HG03432 (cell line): ENCODE measurements around the gene TPRG1L.
"Not testable (repeated sequence)": the region's sequence is repeated elsewhere in the genome, so short reads cannot be mapped to it uniquely, and the experiment has no call there.

Experiments used
- ATAC-seq: cut with Tn5 transposase; IDR thresholded peaks from one replicate; pipeline ENCODE4 v1.9.1; 2021; ENCODE audit warnings: mild to moderate bottlenecking, moderate library complexity; ENCODE audit not compliant: unreplicated experiment

Gene TPRG1L

DNA sequence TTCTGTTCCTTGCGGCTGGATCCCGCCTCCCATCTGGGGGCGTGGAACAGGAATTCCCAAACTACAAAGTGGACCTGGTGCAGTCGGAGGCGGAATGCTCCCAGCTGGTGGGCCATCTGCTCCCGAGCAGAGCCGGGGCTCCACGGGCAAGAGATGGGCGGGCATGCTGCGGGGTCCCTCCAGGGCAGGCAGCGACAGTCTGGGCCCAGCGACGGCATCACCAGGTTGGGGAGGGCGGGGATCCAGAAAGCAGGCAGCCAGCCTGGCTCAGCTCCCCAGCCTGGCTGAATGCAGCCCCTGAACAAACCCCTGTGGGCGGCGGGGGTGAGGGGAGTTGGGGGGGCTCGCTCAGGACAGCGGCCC is 17.1 kb upstream of the TPRG1L start:
- ATAC-seq, result no peak

- no peak for ATAC-seq
Measured at GRCh38 chr1:3608154-3608553, 16.7 kb upstream of the TPRG1L start.

DNA sequence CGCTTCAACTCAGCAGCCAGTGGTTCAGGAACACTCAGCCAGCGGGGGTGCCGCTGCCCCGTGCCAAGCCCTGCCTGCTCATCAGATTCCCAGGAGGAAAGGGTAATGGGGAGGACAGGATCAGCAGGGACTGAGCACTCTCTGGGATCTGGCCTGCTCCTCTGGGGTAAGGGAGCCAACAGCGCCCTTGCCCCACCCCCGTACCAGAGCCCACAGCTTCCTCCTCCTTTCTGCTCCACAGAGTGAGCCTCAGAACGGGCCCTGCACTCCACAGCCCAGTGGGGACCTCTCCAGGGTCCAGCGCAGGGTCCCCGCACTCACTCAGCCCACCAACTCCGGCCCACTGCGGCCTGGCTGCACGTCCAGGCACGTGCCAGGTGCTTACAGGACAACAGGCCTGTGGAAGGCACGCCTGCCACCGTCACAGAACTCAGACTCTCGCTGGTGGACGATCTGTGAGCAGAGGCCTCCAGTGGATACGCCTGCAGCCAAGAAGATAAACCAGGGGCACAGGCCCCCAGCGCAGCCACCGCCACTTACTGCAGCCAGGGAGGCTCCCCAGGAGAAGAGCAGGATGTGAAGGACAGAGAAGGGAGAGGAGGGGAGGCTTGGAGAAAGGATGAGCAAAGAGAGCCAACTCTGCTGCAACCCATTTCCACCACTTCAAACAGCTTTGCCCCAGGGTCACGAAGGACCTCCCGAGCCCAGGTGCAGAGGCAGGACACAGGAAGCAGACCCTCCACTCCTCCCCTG is 15.6 kb upstream of the TPRG1L start:
- ATAC-seq, result no peak

DNA sequence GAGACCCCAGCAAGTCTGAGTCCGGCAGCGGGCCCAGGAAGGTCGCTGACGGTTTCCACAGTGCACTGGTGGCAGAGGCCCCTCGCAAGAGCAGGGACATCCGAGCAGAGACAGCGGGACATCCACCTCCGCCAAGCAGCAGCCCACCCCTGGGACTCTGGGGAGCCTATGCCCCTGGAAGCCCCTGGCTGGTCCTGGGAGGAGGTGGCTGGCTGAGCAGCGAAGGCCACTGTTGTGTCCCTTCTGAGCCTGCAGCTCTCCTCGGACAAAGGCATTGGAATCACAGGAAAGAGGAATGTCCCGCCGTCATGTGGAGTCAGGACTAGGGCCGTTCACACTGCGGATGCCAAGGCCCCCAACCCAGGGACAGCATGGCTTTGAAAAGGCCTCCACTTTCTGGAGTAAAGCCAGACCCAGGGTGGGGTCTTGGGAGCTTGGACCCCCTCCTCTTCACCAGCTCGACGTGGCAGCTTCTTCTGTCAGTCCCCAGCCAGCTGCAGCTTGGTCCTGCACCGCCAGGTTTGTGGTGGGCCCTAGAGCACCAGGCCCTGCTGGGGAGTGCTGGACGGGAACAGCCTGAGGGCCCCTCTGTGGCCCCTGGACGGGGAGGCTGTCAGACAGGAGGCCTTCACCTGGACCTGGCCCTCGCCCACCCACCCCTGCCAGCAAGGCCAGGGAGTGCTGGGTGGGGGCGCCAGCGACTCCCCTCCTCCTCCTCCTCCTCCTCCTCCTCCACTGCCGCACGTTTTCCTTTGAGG is 14.9 kb upstream of the TPRG1L start:
- ATAC-seq, result no peak

DNA sequence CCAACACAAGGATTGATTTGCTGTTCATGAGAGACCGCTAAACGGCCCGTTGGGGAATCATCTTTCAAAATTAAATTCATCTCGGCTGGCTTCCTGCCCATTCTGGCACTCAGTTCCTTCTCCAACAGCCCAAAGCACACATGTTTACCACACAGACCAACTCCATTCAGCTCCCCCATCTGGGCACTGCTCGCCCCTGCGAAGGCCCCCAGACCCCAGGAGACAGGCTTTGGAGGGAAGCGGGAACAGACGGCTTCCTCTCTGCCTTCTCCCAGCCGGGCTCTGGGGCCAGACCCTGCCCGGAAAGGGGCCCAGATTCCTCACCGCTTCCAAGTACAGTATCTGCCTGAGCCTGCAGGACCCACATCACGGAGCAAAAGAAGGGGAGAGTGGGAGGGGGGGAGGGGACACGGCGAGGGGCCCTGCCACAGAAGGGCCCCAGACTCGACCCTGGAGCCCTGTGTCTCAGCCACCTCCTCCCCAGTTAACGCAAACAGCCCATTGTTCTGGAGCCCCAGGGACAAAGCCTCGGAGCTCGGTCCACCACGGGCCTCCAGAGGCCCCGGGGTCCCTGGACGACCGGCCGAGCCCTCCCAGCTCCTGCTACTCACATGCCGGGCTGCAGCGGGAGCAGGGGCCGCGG is 14.2 kb upstream of the TPRG1L start:
- ATAC-seq, result no peak

DNA sequence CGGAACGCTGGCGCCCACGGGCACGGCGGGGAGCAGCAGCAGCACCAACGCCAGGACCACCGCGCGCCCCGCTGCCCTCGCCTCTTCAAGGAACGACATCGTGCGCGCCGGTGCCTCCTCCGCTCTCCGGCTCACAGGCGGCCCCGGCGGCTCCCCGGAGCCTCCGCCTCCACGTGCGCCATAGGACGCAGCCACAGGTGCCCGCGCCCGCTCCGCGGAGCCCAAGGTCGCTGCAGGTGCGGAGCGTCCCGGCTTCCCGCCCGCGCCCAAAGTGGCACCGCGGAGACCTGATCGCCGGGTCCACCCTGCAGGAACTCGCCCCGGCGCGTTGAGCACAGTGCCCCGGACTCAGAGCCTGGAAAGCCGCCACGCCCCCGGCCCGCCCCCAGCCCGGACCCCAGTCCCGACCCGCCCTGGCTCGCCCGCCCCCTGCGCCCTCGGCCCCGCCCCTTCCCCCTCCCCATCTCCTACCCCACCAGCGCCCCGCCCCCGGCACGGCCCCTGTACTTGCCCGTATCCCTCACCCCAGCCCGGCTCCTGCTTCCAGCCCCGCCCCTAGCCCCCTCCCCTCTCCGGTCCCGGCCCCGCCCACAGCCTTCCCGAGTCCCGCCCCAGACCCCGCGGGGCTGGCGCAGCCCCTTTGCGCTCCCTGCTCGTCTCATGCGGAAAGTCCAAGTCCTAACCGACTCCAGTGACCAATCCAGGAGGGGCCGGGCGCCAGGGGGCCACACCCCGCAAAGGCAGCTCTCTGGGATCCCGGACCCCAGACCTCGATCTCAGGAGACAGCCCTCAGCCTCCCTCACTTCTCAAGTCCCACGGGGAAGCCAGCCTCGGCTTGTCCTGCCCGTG is 13.4 kb upstream of the TPRG1L start, which contains the start of gene MEGF6:
Gene MEGF6, minus strand, starts transcription at position 339 of the 850 bp plus-strand sequence. Its CDS starts 240 bp downstream, at position 99.
- ATAC-seq, result no peak

DNA sequence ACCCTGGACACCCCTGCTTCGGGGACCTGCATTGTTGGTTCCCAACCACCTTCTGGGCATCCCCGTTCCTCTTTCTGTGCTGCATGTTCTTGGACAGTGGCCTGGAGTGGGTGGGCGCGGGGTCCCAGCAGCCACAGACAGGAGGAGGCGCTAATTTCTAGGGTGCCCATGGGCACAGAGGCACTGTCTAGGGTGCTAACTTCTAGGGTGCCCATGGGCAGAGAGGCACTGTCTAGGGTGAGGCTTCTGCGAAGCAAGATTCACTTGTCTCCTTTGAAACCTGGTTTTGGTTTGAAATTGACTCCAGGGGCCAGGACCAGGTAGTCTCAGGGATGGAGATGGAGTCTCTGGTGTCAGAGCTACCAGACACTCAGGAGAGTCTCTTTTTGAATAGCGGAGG is 12.7 kb upstream of the TPRG1L start:
- ATAC-seq, result no peak

GRCh38 chr1:3614755-3615742 is 9.8 kb upstream of the TPRG1L start:
- no peak for ATAC-seq

- ATAC-seq, result no peak
Measured at GRCh38 chr1:3616861-3617260, 8.0 kb upstream of the TPRG1L start.

DNA sequence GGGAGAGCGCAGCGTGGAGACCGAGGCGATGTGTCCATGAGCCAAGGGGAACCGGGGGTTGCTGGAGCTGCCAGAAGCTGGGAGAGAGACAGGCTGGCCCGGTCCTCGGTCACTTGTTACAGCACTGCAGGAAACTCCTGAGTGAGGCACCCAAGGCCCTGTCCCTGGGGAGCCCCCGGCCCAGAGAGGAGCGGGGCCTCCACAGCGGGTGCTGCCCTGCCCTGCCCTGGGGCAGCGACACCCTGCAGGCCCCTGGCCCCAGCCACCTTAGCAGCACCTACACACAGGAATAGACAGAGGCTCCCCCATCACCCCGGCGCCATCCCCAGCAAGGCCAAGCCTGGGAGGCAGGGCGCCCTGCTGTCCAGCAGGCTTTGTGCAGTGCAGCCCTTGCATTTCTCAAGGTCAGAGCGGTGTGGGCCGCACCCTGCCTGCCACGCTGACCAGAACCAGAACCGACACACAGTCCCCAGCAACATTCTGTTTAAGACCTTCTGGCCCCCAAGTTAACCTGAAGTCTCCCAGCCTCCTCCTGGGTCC is 6.9 kb upstream of the TPRG1L start:
- no peak for ATAC-seq

DNA sequence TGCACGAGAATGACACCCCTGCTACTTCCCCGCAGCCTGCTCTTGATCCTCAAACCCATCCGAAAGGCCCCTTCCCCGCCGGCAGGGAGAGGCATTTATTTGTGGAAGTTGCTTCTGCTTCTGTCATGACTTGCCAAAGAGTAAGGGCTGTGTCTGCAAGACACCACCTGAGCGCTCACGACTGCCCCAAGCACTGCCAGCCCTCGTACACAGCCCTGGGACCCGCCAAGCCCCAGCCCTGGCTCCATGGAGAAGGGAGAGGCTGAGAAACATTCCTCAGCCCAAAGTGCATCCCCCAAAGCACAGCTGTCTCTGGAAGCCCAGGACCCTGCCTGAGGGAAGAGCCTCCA is 6.3 kb upstream of the TPRG1L start:
- no peak for ATAC-seq

DNA sequence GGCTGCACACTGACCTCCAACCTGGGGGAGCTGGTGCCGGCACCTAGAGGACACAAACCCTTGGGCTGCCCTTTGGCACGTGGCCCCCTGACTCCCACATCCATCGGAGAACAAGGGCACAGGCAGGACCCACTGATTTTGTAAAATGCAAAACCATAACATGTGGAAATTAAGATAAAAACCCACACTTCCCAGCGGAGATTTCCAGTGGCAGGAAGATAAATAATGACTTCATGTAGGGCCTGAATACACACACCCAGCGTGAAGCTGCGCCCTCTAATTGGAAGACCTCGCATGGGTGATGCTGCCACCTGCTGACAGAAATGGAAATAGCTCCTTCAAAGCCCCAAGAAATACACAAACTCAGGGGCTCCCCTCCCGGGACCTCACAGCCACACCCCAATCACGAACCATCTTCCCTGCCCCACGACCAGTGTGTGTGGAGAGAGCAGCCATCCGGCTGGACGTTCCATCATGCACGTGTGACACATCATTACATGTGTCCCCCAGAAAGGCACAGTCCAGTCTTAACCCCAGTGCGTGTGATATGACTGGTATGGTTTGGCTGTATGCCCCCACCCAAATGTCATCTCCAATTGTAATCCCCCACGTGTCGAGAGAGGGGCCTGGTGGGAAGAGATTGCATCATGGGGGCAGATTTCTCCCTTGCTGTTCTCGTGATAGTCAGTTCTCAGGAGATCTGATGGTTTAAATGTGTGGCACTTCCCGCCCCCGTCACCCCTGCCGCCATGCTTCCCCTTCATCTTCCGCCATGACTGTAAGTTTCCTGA is 5.7 kb upstream of the TPRG1L start:
- ATAC-seq, result no peak

DNA sequence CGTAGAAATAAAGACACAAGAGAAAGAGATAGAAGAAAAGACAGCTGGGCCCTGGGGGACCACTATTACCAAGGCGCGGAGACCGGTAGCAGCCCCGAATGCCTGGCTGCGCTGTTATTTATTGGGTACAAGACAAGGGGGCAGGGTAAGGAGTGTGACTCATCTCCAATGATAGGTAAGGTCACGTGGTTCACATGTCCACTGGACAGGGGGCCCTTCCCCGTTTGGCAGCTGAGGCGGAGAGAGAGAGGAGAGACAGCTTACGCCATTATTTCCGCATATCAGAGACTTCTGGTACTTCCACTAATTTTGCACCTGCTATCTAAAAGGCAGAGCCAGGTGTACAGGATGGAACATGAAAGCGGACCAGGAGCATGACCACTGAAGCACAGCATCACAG is 4.1 kb upstream of the TPRG1L start:
- no peak for ATAC-seq

- not testable (repeated sequence) for ATAC-seq
Measured at GRCh38 chr1:3621151-3621671, 3.6 kb upstream of the TPRG1L start.

- ATAC-seq, result not testable (repeated sequence)
Measured at GRCh38 chr1:3622102-3622501, 2.7 kb upstream of the TPRG1L start.

DNA sequence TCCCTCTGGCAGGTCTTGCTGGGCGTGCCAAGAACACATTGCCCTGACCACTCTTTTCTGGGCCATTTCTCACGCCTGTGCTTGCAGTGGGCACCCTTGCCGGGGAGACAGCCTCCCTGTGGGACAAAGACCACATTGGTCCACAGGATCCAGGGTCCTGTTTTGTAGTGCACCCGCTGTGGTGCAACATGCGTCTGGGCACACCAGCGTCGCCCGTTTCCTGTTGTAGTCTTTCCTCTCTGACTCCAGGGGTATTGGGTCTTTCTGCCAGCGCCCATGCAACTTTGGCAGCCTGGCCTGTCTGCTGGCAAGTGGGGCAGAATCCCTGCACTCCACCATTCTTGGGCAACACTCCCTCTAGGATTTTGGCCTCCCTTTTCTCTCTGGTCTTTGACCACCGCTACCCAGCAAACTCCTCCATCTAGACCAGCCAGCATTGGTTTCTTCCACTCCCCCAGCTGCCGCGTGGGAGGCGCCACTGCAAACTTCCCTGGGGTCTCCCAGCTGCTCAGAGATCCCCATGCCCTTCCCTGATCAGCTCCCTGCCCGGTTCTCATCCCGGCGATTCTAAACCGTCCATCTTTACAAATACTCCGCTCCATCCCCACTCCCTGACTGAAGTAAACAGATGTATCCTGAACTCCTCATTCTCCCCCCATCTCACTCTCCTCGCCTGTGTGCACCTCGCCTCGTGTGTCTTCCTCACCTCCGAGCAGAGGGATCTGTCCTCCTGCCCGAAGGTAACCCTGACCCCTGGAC is 1.2 kb upstream of the TPRG1L start:
- ATAC-seq, result no peak

- peak; percentile 15 for ATAC-seq
Measured at GRCh38 chr1:3625151-3625907, 514 bp downstream of the TPRG1L start.
